GM12891 (cell line): Measurements from ENCODE around the gene PDGFD.

ENCODE experiments used
- POLR2A ChIP-seq: IDR thresholded peaks from 2 replicates; pipeline ENCODE4 v1.6.1; 2011; ENCODE audit warnings: low read depth, low read length, control low read depth
- POLR2AphosphoS5 ChIP-seq: IDR thresholded peaks from 2 replicates; pipeline ENCODE4 v1.6.1; 2011; ENCODE audit warnings: low read depth, low read length, control low read depth
- SPI1 ChIP-seq: IDR thresholded peaks from 2 replicates; pipeline ENCODE4 v1.6.1; 2011; ENCODE audit warnings: low read depth, low read length, control low read depth
- TAF1 ChIP-seq: IDR thresholded peaks from 2 replicates; pipeline ENCODE4 v1.6.1; 2011; ENCODE audit warnings: low read depth, low read length, control low read depth

GRCh38 chr11:104054911-104055529 lies 108.9 kb downstream of the PDGFD start:
- TF ChIP-seq TAF1 (no peak), SPI1 (no peak), POLR2A (no peak), POLR2AphosphoS5 (no peak)
